ENCODE results near the gene ASB13. TPM values are rescaled to one million over a fixed set of nuclear protein-coding genes. Genes with fewer than 3 reads are reported as not detected.

Gene ASB13
- total RNA-seq, 1 experiment from 2014 or later: 18.4 TPM

DNA sequence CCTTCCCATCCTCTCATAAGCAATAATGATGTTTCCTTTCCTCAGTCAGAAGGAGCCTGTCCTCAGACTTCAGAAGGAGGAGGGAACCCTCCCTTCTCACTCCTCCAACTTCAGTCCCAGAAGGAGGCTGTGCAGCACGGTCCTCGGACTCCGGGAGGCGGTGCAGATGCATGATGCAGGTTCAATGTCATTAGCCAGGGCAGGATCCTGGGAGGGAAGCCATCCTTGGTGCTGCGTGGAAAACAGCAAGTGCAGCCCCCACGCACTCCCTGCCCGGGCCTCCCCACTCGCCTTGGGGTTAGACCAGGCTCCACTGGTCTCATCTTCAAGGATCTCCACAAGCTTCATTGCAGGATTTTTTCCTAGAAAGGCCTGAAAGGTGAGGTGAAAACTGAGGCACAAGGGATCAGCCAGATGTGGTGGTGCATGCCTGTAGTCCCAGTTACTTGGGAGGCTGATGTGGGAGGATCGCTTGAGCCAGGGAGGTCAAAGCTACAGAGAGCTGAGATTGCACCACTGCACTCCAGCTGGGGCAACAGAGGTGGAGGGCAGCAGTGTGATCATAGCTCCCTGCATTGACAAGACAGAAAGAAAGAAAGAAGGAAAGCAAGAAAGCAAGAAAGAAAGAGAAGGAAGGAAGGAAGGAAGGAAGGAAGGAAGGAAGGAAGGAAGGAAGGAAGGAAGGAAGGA is 62.0 kb downstream of the ASB13 start:
- Histone ChIP-seq H3K4me1 (ENCODE audit: control insufficient read depth, insufficient read depth, low read length) (no peaks in the 10 kb centered on the region), H3K27me3 (ENCODE audit: control insufficient read depth, insufficient read depth, low read length) (no peaks in the 10 kb centered on the region), H3K36me3 (ENCODE audit: control insufficient read depth, insufficient read depth, low read length) (no peaks in the 10 kb centered on the region), H3K27ac (ENCODE audit: low read length) (no peak overlapping the region), H3K4me3 (ENCODE audit: low read depth in 2 of 2, low read length in 2 of 2) (no peak overlapping the region), H3K9me3 (ENCODE audit: control insufficient read depth, insufficient read depth, low read depth, low read length) (no peaks in the 10 kb centered on the region)
- no TSS peak for BruUV-seq (replicated peaks)
- CTCF ChIA-PET: interaction anchor here (0.8 kb wide), 1 partner anchor 90 kb away, joined by 4 read pairs; no protein-coding TSS in a partner anchor
- DNase-seq (ENCODE audit: low read depth, low spot score) (no peak), ATAC-seq (no peak)
- TF ChIP-seq, protein P1, sequence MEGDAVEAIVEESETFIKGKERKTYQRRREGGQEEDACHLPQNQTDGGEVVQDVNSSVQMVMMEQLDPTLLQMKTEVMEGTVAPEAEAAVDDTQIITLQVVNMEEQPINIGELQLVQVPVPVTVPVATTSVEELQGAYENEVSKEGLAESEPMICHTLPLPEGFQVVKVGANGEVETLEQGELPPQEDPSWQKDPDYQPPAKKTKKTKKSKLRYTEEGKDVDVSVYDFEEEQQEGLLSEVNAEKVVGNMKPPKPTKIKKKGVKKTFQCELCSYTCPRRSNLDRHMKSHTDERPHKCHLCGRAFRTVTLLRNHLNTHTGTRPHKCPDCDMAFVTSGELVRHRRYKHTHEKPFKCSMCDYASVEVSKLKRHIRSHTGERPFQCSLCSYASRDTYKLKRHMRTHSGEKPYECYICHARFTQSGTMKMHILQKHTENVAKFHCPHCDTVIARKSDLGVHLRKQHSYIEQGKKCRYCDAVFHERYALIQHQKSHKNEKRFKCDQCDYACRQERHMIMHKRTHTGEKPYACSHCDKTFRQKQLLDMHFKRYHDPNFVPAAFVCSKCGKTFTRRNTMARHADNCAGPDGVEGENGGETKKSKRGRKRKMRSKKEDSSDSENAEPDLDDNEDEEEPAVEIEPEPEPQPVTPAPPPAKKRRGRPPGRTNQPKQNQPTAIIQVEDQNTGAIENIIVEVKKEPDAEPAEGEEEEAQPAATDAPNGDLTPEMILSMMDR (IDR thresholded peaks at IDR 0.05): no peak
- TF ChIP-seq SIN3A (IDR thresholded peaks at IDR 0.05; ENCODE audit: borderline replicate concordance, insufficient read depth, low read depth, low read length) (no peak), TCF7L2 (IDR thresholded peaks at IDR 0.05; ENCODE audit: low read depth, low read length) (no peak), POLR2AphosphoS5 (IDR thresholded peaks at IDR 0.05; ENCODE audit: low read depth, low read length) (no peak)
- TF ChIP-seq, protein P2, sequence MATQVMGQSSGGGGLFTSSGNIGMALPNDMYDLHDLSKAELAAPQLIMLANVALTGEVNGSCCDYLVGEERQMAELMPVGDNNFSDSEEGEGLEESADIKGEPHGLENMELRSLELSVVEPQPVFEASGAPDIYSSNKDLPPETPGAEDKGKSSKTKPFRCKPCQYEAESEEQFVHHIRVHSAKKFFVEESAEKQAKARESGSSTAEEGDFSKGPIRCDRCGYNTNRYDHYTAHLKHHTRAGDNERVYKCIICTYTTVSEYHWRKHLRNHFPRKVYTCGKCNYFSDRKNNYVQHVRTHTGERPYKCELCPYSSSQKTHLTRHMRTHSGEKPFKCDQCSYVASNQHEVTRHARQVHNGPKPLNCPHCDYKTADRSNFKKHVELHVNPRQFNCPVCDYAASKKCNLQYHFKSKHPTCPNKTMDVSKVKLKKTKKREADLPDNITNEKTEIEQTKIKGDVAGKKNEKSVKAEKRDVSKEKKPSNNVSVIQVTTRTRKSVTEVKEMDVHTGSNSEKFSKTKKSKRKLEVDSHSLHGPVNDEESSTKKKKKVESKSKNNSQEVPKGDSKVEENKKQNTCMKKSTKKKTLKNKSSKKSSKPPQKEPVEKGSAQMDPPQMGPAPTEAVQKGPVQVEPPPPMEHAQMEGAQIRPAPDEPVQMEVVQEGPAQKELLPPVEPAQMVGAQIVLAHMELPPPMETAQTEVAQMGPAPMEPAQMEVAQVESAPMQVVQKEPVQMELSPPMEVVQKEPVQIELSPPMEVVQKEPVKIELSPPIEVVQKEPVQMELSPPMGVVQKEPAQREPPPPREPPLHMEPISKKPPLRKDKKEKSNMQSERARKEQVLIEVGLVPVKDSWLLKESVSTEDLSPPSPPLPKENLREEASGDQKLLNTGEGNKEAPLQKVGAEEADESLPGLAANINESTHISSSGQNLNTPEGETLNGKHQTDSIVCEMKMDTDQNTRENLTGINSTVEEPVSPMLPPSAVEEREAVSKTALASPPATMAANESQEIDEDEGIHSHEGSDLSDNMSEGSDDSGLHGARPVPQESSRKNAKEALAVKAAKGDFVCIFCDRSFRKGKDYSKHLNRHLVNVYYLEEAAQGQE (IDR thresholded peaks at IDR 0.05; ENCODE audit: insufficient read depth in 1 of 2, low read depth in 2 of 2, low read length in 1 of 2): no peak
- POLR2A ChIA-PET: no interaction called here
- in situ Hi-C loops (cut with HindIII; ENCODE audit: low pct_unique_long_range_greater_than_20kb, low sequenced_read_pairs): no loop called here
- intact Hi-C loops (cut with micrococcal nuclease; ENCODE audit: unreplicated experiment): no loop called here

DNA sequence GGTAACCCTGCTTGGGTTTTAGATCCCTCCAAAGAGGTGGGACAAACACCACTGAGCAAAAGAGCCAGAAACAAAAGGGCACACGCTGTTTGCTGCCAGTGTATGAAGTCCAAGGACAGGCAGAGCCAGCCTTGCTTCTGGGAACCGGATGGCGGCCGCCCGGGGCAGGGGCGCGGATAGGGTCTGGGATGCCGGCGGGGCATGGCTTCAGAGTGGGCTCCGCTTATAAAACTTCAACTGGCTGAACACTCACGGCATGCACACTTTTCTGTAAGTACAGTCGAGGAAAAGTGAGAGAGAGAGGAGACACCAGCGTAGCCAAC is 62.6 kb downstream of the ASB13 start:
- Histone ChIP-seq H3K9me3 (ENCODE audit: control insufficient read depth, insufficient read depth, low read depth, low read length) (no peaks in the 10 kb centered on the region), H3K4me3 (ENCODE audit: low read depth in 2 of 2, low read length in 2 of 2) (no peak overlapping the region), H3K4me1 (ENCODE audit: control insufficient read depth, insufficient read depth, low read length) (no peaks in the 10 kb centered on the region), H3K36me3 (ENCODE audit: control insufficient read depth, insufficient read depth, low read length) (no peaks in the 10 kb centered on the region), H3K27ac (ENCODE audit: low read length) (no peak overlapping the region), H3K27me3 (ENCODE audit: control insufficient read depth, insufficient read depth, low read length) (no peaks in the 10 kb centered on the region)
- ChIA-PET CTCF (no interaction called here), POLR2A (no interaction called here)
- no TSS peak for BruUV-seq (replicated peaks)
- DNase-seq (ENCODE audit: low read depth, low spot score) (no peak), ATAC-seq (no peak)
- intact Hi-C loops (cut with micrococcal nuclease; ENCODE audit: unreplicated experiment) (no loop called here), in situ Hi-C loops (cut with HindIII; ENCODE audit: low pct_unique_long_range_greater_than_20kb, low sequenced_read_pairs) (no loop called here)
- TF ChIP-seq, protein P1 (IDR thresholded peaks at IDR 0.05): no peak
- TF ChIP-seq SIN3A (IDR thresholded peaks at IDR 0.05; ENCODE audit: borderline replicate concordance, insufficient read depth, low read depth, low read length) (no peak), TCF7L2 (IDR thresholded peaks at IDR 0.05; ENCODE audit: low read depth, low read length) (no peak), POLR2AphosphoS5 (IDR thresholded peaks at IDR 0.05; ENCODE audit: low read depth, low read length) (no peak)
- TF ChIP-seq, protein P2 (IDR thresholded peaks at IDR 0.05; ENCODE audit: insufficient read depth in 1 of 2, low read depth in 2 of 2, low read length in 1 of 2): no peak
